ENCODE results near the gene PREX1. TPM values are rescaled to one million over a fixed set of nuclear protein-coding genes. Genes with fewer than 3 reads are reported as not detected.

PREX1 gene
- total RNA-seq, 1 donor from 2014 or later: 17.7 TPM

DNA sequence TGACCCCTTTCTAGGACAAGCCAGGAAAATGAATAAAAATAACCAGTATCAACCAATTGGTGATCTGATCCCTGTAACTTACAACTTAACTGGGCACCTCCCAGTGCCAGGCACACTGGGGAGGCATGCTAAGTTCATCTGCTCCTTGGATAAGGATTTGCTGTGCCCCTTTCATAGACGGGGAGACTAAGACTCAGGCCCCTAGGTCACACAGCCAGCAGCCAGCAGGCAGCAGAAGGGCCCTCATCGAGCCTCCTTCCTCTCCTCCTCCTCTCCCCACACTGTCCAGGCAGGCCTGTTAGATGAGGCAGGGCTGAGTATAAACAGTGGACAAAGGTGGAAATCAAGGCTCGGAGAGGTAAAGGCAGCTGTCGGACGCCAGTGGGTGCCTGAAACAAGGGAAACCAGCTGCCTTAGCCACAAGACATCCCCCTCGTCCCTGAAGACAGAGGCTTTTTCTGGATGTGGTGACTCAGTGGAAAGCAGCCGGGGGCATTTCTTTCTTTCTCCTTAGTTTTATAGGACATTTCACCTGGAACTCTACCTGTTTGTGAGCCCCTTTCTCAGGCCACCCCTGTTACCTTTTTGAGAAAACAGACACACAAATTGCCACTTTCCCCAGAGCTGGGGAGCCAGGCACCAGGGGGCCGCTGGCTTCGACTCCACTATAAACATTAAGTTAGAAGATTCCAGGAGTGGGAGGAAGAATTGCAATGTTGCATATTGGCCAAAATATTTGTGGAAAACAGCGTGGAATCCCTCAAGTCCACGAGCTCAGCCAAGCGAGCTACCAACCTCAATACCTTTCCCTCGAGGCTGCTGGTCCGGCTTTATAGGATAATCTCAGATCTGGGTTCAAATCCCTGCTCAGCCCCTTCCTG, 166.0 kb downstream of the PREX1 start:
- H3K36me3 ChIP-seq: no peaks in the 10 kb centered on the region
- no peaks in the 10 kb centered on the region for H3K4me1 ChIP-seq
- no peaks in the 10 kb centered on the region for H3K9me3 ChIP-seq
- no peak for DNase-seq (ENCODE audit: extremely low spot score in 2 of 2)
- intact Hi-C loops (cut with DNase I): no loop called here
- no peaks in the 10 kb centered on the region for H3K27me3 ChIP-seq
- TF ChIP-seq POLR2A (IDR thresholded peaks at IDR 0.05): no peak
- no peak for TF ChIP-seq POLR2AphosphoS5 (IDR thresholded peaks at IDR 0.05; ENCODE audit: insufficient read depth in 1 of 2, low read depth in 1 of 2)
- TF ChIP-seq, protein P1, sequence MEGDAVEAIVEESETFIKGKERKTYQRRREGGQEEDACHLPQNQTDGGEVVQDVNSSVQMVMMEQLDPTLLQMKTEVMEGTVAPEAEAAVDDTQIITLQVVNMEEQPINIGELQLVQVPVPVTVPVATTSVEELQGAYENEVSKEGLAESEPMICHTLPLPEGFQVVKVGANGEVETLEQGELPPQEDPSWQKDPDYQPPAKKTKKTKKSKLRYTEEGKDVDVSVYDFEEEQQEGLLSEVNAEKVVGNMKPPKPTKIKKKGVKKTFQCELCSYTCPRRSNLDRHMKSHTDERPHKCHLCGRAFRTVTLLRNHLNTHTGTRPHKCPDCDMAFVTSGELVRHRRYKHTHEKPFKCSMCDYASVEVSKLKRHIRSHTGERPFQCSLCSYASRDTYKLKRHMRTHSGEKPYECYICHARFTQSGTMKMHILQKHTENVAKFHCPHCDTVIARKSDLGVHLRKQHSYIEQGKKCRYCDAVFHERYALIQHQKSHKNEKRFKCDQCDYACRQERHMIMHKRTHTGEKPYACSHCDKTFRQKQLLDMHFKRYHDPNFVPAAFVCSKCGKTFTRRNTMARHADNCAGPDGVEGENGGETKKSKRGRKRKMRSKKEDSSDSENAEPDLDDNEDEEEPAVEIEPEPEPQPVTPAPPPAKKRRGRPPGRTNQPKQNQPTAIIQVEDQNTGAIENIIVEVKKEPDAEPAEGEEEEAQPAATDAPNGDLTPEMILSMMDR (IDR thresholded peaks at IDR 0.05): no peak
- no peak overlapping the region for H3K4me3 ChIP-seq
- H3K27ac ChIP-seq: no peak overlapping the region

DNA sequence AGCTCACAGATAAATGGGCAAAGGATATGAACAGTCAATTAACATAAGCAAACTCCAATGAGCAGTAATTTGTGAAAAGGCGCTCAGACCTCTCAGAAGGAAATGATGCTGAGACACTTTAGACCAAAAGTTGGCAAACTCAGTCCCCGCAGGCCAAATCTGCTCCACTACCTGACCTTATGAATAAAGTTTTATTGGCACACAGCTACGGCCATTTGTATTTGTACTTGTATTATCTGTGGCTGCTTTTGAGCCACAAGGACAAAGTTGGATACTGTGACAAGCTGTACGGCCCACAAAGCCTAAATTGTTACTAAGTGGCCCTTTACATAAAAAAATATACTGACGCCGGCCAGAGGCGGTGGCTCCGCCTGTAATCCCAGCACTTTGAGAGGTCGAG, 167.0 kb downstream of the PREX1 start:
- intact Hi-C loops (cut with DNase I): no loop called here
- no peaks in the 10 kb centered on the region for H3K9me3 ChIP-seq

DNA sequence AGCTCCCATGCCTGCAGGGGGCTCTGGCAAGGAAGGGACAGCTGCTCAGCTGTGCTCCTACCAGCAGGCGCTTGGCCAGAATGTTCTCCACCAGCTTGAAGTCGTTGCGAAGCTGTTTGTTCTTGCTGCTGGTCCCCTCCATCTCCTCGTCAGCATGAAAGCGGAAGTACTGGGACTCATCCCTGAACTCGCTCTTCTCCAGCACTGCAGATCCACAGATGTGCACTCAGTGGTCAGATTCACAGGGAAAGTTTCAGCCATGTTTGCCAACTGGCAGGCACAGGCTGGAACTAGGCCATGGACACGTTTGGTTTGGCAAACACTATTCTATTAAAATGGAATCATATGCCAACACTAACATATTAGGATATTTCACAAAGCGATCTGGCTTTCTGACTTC, 167.9 kb downstream of the PREX1 start:
- DNase-seq (ENCODE audit: extremely low spot score in 2 of 2): no peak
- no peaks in the 10 kb centered on the region for H3K36me3 ChIP-seq
- no peaks in the 10 kb centered on the region for H3K4me1 ChIP-seq
- no peak for TF ChIP-seq POLR2AphosphoS5 (IDR thresholded peaks at IDR 0.05; ENCODE audit: insufficient read depth in 1 of 2, low read depth in 1 of 2)
- TF ChIP-seq, protein P1 (IDR thresholded peaks at IDR 0.05): no peak
- TF ChIP-seq POLR2A (IDR thresholded peaks at IDR 0.05): no peak
- no peaks in the 10 kb centered on the region for H3K27me3 ChIP-seq
- intact Hi-C loops (cut with DNase I): loop anchor here (10.0 kb wide), 1 partner anchor 555 kb away; the partner anchor contains the start of gene DDX27
- no peak overlapping the region for H3K4me3 ChIP-seq
- no peak overlapping the region for H3K27ac ChIP-seq
- no peaks in the 10 kb centered on the region for H3K9me3 ChIP-seq

More for the DNA sequence above, 167.0 kb downstream of the PREX1 start:
- no peak for DNase-seq (ENCODE audit: extremely low spot score in 2 of 2)
- H3K36me3 ChIP-seq: no peaks in the 10 kb centered on the region
- no peaks in the 10 kb centered on the region for H3K4me1 ChIP-seq
- TF ChIP-seq, protein P1 (IDR thresholded peaks at IDR 0.05): no peak
- no peak for TF ChIP-seq POLR2A (IDR thresholded peaks at IDR 0.05)
- no peak for TF ChIP-seq POLR2AphosphoS5 (IDR thresholded peaks at IDR 0.05; ENCODE audit: insufficient read depth in 1 of 2, low read depth in 1 of 2)
- H3K27ac ChIP-seq: no peak overlapping the region
- no peak overlapping the region for H3K4me3 ChIP-seq
- H3K27me3 ChIP-seq: no peaks in the 10 kb centered on the region

DNA sequence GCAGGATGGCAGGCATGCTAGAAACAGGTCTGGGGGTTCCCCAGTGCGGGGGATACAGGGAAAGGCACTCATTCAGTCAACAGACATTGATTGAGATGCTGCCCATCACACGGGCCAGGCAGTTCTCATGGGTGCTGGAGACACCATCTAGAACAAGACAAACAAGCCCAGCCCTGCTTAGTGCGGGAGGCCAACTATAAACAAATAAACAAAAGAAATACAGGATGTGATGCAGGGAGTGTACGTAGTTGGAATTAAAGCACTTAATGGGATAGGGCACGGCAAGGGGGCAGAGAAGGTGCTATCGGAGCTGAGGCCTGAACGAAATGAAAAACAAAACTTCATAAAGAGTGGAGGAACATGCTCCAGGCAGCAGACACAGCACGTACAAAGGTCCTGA, 169.3 kb downstream of the PREX1 start:
- Histone ChIP-seq H3K9me3 (no peaks in the 10 kb centered on the region), H3K4me1 (no peaks in the 10 kb centered on the region), H3K4me3 (no peak overlapping the region), H3K27me3 (no peaks in the 10 kb centered on the region), H3K27ac (no peak overlapping the region), H3K36me3 (no peaks in the 10 kb centered on the region)
- TF ChIP-seq POLR2A (IDR thresholded peaks at IDR 0.05) (no peak), POLR2AphosphoS5 (IDR thresholded peaks at IDR 0.05; ENCODE audit: insufficient read depth in 1 of 2, low read depth in 1 of 2) (no peak)
- TF ChIP-seq, protein P1 (IDR thresholded peaks at IDR 0.05): no peak
- intact Hi-C loops (cut with DNase I): loop anchor here (10.0 kb wide), 1 partner anchor 556 kb away; the partner anchor contains the start of gene DDX27
- DNase-seq (ENCODE audit: extremely low spot score in 2 of 2): no peak

DNA sequence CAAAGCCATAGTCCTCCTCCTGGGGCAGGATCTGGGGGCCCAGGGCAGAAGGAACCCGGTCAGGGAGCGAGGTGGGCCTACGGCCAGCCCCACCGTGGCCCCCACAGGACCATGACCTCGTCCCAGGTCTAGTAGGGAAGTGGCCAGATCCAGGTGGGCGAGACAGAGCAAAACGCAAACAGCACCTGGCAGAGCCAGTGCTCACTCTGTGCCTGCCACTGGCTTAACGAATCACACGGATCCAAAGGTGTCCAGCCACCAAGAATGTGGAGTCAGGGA, 169.7 kb downstream of the PREX1 start:
- intact Hi-C loops (cut with DNase I): loop anchor here (10.0 kb wide), 1 partner anchor 557 kb away; the partner anchor contains the start of gene DDX27

More for the DNA sequence above, 169.7 kb downstream of the PREX1 start:
- TF ChIP-seq, protein P1 (IDR thresholded peaks at IDR 0.05): no peak
- TF ChIP-seq POLR2A (IDR thresholded peaks at IDR 0.05) (no peak), POLR2AphosphoS5 (IDR thresholded peaks at IDR 0.05; ENCODE audit: insufficient read depth in 1 of 2, low read depth in 1 of 2) (no peak)
- no peak overlapping the region for H3K27ac ChIP-seq
- H3K4me3 ChIP-seq: no peak overlapping the region
- H3K36me3 ChIP-seq: no peaks in the 10 kb centered on the region
- H3K9me3 ChIP-seq: no peaks in the 10 kb centered on the region
- DNase-seq (ENCODE audit: extremely low spot score in 2 of 2): no peak
- H3K4me1 ChIP-seq: no peaks in the 10 kb centered on the region
- H3K27me3 ChIP-seq: no peaks in the 10 kb centered on the region

All from vagina (tissue), 2 donors.